Gastroesophageal sphincter (tissue), 2 donors: ENCODE data around the gene MEGF6.

Experiments
- EP300 ChIP-seq: sonication (generic); formaldehyde crosslinking; IDR thresholded peaks from one replicate; pipeline ENCODE4 v1.6.1; 2017; ENCODE audit warnings: antibody characterized with exemption, mild to moderate bottlenecking
- POLR2A ChIP-seq, 2 donors: fragments of 450-650 bp; IDR thresholded peaks; one replicate each; pipeline ENCODE4 v1.6.1; 2017; ENCODE audit warnings: antibody characterized with exemption in 2 of 2, mild to moderate bottlenecking in 2 of 2, moderate library complexity in 1 of 2

GRCh38 chr1:3606779-3607702 lies 4.3 kb downstream of the MEGF6 start:
- no peak for TF ChIP-seq POLR2A (IDR thresholded peaks at IDR 0.05)
- TF ChIP-seq EP300: no peak
